Astrocyte (in vitro differentiated cells and primary cell): Measurements from ENCODE around the gene NCKAP1.

Experiments
- CTCF ChIP-seq: IDR thresholded peaks from 2 replicates; pipeline ENCODE4 v1.5.1; 2011; ENCODE audit warnings: low read depth, mild to moderate bottlenecking, inconsistent platforms, low read length, moderate library complexity; ENCODE audit not compliant: insufficient read depth
- EZH2 ChIP-seq: IDR thresholded peaks from 2 replicates; pipeline ENCODE4 v1.6.1; 2012; ENCODE audit warnings: mild to moderate bottlenecking, low read length, inconsistent platforms; ENCODE audit not compliant: insufficient read depth

- TF ChIP-seq CTCF (no peak), EZH2 (no peak)
These were observed 16.6 kb downstream of the NCKAP1 start for GRCh38 chr2:183021613-183022012.
